DLD1 (cell line): ENCODE measurements around the gene UBL7.

Source experiments
- in situ Hi-C: cut with HindIII; loops from 2 replicates; pipeline ENCODE4 v1.10.0; 2017; ENCODE audit warnings: low sequenced_read_pairs

The UBL7 gene

GRCh38 chr15:74442063-74442462 lies 18.9 kb downstream of the UBL7 start:
- in situ Hi-C loops = loop anchor here (5.0 kb wide), 1 partner anchor 70 kb away; no protein-coding TSS in a partner anchor

GRCh38 chr15:74441248-74441941 lies 19.6 kb downstream of the UBL7 start:
- in situ Hi-C loops = loop anchor here (5.0 kb wide), 1 partner anchor 69 kb away; no protein-coding TSS in a partner anchor

GRCh38 chr15:74438721-74439316 lies 22.1 kb downstream of the UBL7 start:
- in situ Hi-C loops = no loop called here

GRCh38 chr15:74438206-74438605 lies 22.8 kb downstream of the UBL7 start:
- in situ Hi-C loops = no loop called here

GRCh38 chr15:74434263-74435136 lies 26.5 kb downstream of the UBL7 start:
- in situ Hi-C loops = no loop called here

- in situ Hi-C loops = no loop called here
Measured at GRCh38 chr15:74433592-74434262, 27.2 kb downstream of the UBL7 start, which contains the start of gene SEMA7A. TSS of gene SEMA7A (minus strand) at chr15:74433958. CDS start at chr15:74433918, 40 bp downstream.

GRCh38 chr15:74432968-74433591 lies 27.9 kb downstream of the UBL7 start:
- in situ Hi-C loops = no loop called here

- in situ Hi-C loops = no loop called here
Measured at GRCh38 chr15:74432271-74432967, 28.5 kb downstream of the UBL7 start.

GRCh38 chr15:74431645-74432044 lies 29.3 kb downstream of the UBL7 start:
- in situ Hi-C loops = no loop called here

GRCh38 chr15:74431116-74431515 lies 29.8 kb downstream of the UBL7 start:
- in situ Hi-C loops = no loop called here

GRCh38 chr15:74430510-74430951 lies 30.4 kb downstream of the UBL7 start:
- in situ Hi-C loops = no loop called here

- in situ Hi-C loops = no loop called here
Measured at GRCh38 chr15:74429781-74430400, 31.1 kb downstream of the UBL7 start.

GRCh38 chr15:74428970-74429780 lies 31.8 kb downstream of the UBL7 start:
- in situ Hi-C loops = no loop called here

- in situ Hi-C loops = no loop called here
Measured at GRCh38 chr15:74428442-74428787, 32.5 kb downstream of the UBL7 start.

- in situ Hi-C loops = no loop called here
Measured at GRCh38 chr15:74427607-74428441, 33.1 kb downstream of the UBL7 start.

GRCh38 chr15:74426404-74427281 lies 34.3 kb downstream of the UBL7 start:
- in situ Hi-C loops = no loop called here

GRCh38 chr15:74425630-74426029 lies 35.3 kb downstream of the UBL7 start:
- in situ Hi-C loops = no loop called here
